ENCODE results near the gene AIP.

DNA sequence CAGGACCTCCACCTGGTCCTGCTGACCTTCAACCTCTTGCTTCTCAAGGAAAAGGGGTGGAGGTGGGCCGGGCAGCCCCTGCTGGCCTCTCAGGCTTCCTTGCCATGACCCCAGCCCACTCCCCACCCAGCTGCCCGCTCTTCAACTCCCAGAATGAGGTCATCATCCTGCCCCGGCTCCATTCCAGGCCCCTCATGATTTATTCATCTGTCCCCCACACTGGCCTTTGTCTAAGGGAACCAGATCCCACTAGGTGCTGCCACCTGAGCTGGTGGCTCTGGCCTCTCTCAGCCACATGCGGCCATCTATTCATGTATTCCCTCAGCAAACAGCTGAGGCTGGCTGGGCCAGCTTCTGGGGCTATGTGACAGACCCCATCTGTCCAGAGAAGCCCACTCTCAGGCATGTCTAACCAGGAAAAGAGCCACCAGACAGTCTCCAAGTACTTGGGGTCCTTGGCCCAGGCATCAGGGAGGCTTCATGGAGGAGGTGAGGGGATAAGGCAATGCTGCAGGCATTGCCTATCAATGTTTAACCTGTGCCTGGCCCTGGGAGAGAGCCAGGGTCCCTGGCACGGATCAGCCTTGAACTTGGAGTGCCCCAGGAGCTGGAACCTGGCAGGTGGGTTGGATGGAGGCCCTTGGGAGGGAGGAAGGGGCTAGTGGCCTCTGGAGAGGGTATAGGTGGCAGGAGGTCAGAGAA lies 42.6 kb downstream of the AIP start:
- no peak for TF ChIP-seq ZNF121 (tag by site-specific recombination; IDR thresholded peaks at IDR 0.05)
- TF ChIP-seq ZNF292 (tag by site-specific recombination; IDR thresholded peaks at IDR 0.05; ENCODE audit: borderline replicate concordance, low read depth), result no peak
- TF ChIP-seq, protein P1, sequence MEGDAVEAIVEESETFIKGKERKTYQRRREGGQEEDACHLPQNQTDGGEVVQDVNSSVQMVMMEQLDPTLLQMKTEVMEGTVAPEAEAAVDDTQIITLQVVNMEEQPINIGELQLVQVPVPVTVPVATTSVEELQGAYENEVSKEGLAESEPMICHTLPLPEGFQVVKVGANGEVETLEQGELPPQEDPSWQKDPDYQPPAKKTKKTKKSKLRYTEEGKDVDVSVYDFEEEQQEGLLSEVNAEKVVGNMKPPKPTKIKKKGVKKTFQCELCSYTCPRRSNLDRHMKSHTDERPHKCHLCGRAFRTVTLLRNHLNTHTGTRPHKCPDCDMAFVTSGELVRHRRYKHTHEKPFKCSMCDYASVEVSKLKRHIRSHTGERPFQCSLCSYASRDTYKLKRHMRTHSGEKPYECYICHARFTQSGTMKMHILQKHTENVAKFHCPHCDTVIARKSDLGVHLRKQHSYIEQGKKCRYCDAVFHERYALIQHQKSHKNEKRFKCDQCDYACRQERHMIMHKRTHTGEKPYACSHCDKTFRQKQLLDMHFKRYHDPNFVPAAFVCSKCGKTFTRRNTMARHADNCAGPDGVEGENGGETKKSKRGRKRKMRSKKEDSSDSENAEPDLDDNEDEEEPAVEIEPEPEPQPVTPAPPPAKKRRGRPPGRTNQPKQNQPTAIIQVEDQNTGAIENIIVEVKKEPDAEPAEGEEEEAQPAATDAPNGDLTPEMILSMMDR (tag by site-specific recombination; IDR thresholded peaks at IDR 0.05), result no peak
- TF ChIP-seq, protein P2, sequence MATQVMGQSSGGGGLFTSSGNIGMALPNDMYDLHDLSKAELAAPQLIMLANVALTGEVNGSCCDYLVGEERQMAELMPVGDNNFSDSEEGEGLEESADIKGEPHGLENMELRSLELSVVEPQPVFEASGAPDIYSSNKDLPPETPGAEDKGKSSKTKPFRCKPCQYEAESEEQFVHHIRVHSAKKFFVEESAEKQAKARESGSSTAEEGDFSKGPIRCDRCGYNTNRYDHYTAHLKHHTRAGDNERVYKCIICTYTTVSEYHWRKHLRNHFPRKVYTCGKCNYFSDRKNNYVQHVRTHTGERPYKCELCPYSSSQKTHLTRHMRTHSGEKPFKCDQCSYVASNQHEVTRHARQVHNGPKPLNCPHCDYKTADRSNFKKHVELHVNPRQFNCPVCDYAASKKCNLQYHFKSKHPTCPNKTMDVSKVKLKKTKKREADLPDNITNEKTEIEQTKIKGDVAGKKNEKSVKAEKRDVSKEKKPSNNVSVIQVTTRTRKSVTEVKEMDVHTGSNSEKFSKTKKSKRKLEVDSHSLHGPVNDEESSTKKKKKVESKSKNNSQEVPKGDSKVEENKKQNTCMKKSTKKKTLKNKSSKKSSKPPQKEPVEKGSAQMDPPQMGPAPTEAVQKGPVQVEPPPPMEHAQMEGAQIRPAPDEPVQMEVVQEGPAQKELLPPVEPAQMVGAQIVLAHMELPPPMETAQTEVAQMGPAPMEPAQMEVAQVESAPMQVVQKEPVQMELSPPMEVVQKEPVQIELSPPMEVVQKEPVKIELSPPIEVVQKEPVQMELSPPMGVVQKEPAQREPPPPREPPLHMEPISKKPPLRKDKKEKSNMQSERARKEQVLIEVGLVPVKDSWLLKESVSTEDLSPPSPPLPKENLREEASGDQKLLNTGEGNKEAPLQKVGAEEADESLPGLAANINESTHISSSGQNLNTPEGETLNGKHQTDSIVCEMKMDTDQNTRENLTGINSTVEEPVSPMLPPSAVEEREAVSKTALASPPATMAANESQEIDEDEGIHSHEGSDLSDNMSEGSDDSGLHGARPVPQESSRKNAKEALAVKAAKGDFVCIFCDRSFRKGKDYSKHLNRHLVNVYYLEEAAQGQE (tag by site-specific recombination; IDR thresholded peaks at IDR 0.05), result no peak

Data from HEK293 (cell line).